Fibroblast of lung (primary cell): ENCODE results near the gene ARL9.

Experiments
- CTCF ChIP-seq, 2 donors: IDR thresholded peaks in 1 of 2; conservative IDR thresholded peaks in 1 of 2; 1 replicate in 1 of 2; 2 replicates in 1 of 2; pipeline ENCODE4 v1.5.1; 2011 to 2012; ENCODE audit warnings: low read length in 2 of 2, control low read depth in 1 of 2, inconsistent platforms in 1 of 2, low read depth in 1 of 2, mild to moderate bottlenecking in 1 of 2
- EZH2 ChIP-seq: IDR thresholded peaks from 2 replicates; pipeline ENCODE4 v1.5.1; 2012; ENCODE audit warnings: low read length, control low read depth, mild to moderate bottlenecking; ENCODE audit errors: missing control alignments

GRCh38 chr4:56570041-56570440, 64.5 kb downstream of the ARL9 start:
- TF ChIP-seq CTCF (conservative IDR thresholded peaks at IDR 0.05 in 1 of 2, IDR thresholded peaks at IDR 0.05 in 1 of 2; ENCODE audit: low read depth in 1 of 2, low read length in 2 of 2) (no peak), EZH2 (no peak)
